ENCODE measurements around the gene RPRM.

Gene RPRM

DNA sequence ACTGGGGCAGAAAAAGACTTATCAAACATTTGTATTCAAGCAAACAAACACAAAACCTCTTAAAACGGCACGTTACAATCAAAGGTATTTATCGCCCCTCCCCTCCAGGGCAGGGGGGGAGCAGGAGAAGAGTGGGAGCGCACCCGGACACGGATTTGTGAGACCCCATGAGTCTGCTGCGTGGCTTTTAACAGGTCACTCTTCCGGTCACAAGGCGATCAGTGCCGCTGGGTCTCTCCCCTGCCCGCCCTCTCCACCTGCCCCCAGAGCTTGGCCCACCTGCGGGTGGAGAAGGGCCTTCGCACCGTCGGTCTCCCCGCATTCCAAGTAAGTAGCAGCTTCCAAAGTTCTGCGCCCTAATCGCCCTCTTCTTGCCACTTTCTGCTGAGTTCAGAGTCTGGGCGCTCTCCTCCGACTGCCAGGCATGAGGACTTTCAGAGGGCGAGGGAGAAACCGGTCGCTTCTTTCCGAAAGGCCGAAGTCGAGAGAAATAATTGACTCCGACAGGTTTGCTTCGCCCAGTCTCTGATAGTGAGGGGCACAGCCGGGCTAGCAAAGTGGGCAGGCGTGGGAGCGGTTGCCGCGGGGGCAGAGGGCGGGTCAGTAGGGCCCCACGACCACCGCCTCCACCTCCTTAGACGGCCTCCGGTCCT is 800 bp downstream of the RPRM start:
- Histone ChIP-seq H3K36me3 (replicated peaks) (no peaks in the 10 kb centered on the region), H3K4me3 (ENCODE audit: low read depth, low read length) (peak overlapping the region; percentile 46), H3K27ac (no peak overlapping the region), H3K27me3 (replicated peaks) (peaks cover 21% of the 10 kb centered on the region)
- no peak for DNase-seq
- in situ Hi-C loops (cut with HindIII; ENCODE audit: low pct_ligation_motif_present, low sequenced_read_pairs): no loop called here
- TF ChIP-seq, protein P1, sequence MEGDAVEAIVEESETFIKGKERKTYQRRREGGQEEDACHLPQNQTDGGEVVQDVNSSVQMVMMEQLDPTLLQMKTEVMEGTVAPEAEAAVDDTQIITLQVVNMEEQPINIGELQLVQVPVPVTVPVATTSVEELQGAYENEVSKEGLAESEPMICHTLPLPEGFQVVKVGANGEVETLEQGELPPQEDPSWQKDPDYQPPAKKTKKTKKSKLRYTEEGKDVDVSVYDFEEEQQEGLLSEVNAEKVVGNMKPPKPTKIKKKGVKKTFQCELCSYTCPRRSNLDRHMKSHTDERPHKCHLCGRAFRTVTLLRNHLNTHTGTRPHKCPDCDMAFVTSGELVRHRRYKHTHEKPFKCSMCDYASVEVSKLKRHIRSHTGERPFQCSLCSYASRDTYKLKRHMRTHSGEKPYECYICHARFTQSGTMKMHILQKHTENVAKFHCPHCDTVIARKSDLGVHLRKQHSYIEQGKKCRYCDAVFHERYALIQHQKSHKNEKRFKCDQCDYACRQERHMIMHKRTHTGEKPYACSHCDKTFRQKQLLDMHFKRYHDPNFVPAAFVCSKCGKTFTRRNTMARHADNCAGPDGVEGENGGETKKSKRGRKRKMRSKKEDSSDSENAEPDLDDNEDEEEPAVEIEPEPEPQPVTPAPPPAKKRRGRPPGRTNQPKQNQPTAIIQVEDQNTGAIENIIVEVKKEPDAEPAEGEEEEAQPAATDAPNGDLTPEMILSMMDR (IDR thresholded peaks at IDR 0.05; ENCODE audit: low read depth, low read length, missing control alignments): no peak

DNA sequence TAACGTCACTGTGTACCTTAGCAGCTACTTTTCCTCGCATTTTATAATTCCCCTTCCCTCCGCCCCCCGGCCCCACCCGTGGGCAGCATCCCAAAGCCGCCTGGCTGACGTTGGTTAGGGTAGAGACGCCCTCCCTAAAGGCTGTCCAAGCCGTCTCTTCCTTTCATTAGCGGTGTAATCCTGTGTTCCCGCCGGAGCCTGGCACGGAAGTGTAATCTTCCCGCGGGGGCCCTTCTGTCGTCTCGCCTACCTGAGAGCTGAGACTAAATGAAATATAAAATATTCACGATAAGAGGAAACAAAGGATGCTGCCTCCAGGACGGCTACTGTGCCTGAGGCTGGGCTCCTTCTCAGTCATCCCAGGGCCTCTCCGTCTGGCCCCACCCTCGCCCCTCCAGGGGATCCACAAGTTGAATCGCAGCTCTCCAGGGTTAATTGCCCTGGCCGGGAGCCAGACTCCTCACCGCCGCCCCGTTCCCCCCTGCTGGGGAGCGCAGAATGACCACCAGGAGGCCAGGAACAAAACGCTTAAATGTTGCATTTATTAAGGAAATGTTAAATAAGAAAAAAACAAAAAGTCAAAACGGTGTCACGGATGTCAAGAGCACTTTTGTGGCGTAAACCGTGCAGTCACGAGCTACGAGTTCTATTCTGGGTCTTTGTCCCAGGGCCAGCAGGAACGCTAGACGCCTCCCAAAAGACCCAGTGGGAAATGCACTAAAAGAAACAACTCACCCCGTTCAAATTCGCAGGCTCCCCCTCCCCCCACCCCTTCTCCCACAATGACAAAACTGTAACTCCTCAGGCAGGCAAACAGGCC is 1.5 kb downstream of the RPRM start:
- Histone ChIP-seq H3K27me3 (replicated peaks) (peaks cover 21% of the 10 kb centered on the region), H3K4me3 (ENCODE audit: low read depth, low read length) (no peak overlapping the region), H3K36me3 (replicated peaks) (no peaks in the 10 kb centered on the region), H3K27ac (no peak overlapping the region)
- in situ Hi-C loops (cut with HindIII; ENCODE audit: low pct_ligation_motif_present, low sequenced_read_pairs): no loop called here
- DNase-seq: no peak
- TF ChIP-seq, protein P1 (IDR thresholded peaks at IDR 0.05; ENCODE audit: low read depth, low read length, missing control alignments): peak; percentile 38

DNA sequence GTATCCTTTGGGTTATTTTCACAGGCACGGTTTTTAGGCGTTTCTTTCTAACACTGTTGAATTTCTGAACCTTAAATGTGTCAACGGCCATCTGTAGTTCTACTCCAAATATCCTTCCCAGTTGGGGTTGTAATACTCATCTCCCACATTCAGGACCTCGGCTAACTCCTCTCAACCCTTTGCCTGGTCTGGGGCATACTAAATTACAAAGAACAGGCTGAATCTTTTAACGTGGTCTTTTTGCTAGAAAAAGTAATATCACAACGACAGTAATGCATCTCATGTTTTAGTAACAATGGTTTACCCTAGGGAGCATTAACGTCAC is 2.1 kb downstream of the RPRM start:
- Histone ChIP-seq H3K27me3 (replicated peaks) (peaks cover 21% of the 10 kb centered on the region), H3K4me3 (ENCODE audit: low read depth, low read length) (no peak overlapping the region), H3K27ac (no peak overlapping the region), H3K36me3 (replicated peaks) (no peaks in the 10 kb centered on the region)
- TF ChIP-seq, protein P1 (IDR thresholded peaks at IDR 0.05; ENCODE audit: low read depth, low read length, missing control alignments): no peak
- no peak for DNase-seq
- in situ Hi-C loops (cut with HindIII; ENCODE audit: low pct_ligation_motif_present, low sequenced_read_pairs): no loop called here

DNA sequence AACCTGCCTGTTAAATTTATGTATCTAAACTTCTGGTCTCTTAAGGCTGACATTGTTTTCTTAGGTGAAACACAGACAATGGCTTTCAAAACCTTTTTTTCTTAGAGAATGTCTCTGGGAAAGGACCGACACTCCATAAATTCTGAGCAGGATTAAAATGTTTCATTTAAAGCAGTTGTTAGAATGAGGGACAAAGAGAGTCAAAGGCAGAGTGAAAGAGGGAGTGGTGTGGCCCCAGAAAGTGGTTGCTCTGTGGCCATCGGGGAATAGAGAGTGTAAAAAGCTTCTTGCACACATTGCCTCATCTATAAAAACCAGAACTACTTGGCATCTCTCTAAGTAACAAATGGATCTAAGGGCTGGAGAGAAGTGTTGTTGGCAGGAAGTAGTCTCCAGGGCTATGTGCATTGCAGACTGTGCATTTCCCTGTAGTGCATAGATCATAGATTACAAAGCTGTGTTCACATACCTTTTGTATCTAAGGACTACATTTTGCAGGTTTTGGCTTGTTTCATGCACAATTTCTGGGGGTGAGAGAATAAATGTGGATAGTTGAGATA is 3.6 kb downstream of the RPRM start:
- Histone ChIP-seq H3K36me3 (replicated peaks) (no peaks in the 10 kb centered on the region), H3K27ac (no peak overlapping the region), H3K4me3 (ENCODE audit: low read depth, low read length) (no peak overlapping the region), H3K27me3 (replicated peaks) (peaks cover 21% of the 10 kb centered on the region)
- no peak for DNase-seq
- in situ Hi-C loops (cut with HindIII; ENCODE audit: low pct_ligation_motif_present, low sequenced_read_pairs): no loop called here
- TF ChIP-seq, protein P1 (IDR thresholded peaks at IDR 0.05; ENCODE audit: low read depth, low read length, missing control alignments): no peak

DNA sequence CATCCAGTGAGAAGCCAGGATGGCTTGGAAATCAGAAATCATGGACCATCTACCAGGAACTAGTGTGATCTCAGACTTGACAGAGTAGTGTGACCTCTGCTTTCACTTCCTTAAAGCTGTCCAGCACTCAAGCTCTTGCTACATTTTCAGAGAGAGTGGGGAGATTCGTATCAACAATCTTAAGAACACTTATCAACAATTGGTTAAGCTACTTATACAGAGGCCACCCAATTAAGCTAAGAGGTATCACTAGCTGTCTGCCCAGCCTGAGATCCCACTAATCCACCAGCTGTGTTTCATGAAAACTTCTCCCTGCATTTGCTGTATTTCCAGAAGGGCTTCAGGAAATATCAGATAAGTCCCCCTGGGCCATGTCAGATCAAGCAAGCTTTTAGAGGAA is 4.2 kb downstream of the RPRM start:
- no peaks in the 10 kb centered on the region for H3K36me3 ChIP-seq (replicated peaks)
- TF ChIP-seq, protein P1 (IDR thresholded peaks at IDR 0.05; ENCODE audit: low read depth, low read length, missing control alignments): no peak
- H3K27me3 ChIP-seq (replicated peaks): peaks cover 21% of the 10 kb centered on the region
- in situ Hi-C loops (cut with HindIII; ENCODE audit: low pct_ligation_motif_present, low sequenced_read_pairs): no loop called here
- no peak overlapping the region for H3K27ac ChIP-seq
- no peak overlapping the region for H3K4me3 ChIP-seq (ENCODE audit: low read depth, low read length)
- no peak for DNase-seq
